Left ventricle myocardium superior (tissue), 1 donor: ENCODE measurements around the gene PSME2. TPM values are rescaled to one million over a fixed set of nuclear protein-coding genes. Genes with fewer than 3 reads are reported as not detected.
A peak's percentile ranks its signal among the peaks of the same experiment; 100 is the strongest.
"Not testable (repeated sequence)": the region's sequence is repeated elsewhere in the genome, so short reads cannot be mapped to it uniquely, and the experiment has no call there.

Source experiments
- ATAC-seq: fragments of 200-7000 bp; cut with Tn5 transposase; one replicate; pipeline ENCODE4 v1.9.1; 2020; ENCODE audit warnings: mild to moderate bottlenecking, moderate library complexity
- DNase-seq: peaks from one replicate; pipeline ENCODE4 v3.0.0-alpha.2; 2020
- intact Hi-C: fragments of 100-400 bp; cut with micrococcal nuclease; formaldehyde crosslinking; loops from one replicate; pipeline ENCODE4 v1.11.0; 2022
- total RNA-seq: library from RNA; stranded (reverse); fragmentation: NEBNext Ultra II Directional; extraction: Animal tissue kit (Norgen Biotek cat#: 25700); gene quantifications from one replicate; pipeline ENCODE4 v1.2.1, GENCODE V29; 2021
- donor health status: DM: no; HTN: yes; CAD: no; lungs with severe emphysema.

The PSME2 gene
- total RNA-seq, 1 donor from 2014 or later, result 92.6 TPM

- DNase-seq (no peak), ATAC-seq (peak; percentile 10)
- intact Hi-C loops, result no loop called here
Measured at GRCh38 chr14:24123424-24124417, 22.7 kb downstream of the PSME2 start.

DNA sequence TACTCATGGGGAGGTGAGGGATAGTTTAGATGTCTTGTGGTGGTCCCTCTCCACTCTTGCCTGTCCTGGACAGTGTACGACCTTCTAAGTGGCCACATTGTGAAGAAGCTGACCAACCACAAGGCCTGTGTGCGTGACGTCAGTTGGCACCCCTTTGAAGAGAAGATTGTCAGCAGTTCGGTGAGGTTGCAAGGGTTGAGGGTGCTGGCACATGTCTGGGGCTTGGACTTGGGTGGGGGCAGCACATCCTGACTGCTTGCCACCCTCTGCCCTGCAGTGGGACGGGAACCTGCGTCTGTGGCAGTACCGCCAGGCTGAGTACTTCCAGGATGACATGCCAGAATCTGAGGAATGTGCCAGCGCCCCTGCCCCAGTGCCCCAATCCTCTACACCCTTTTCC, 23.5 kb downstream of the PSME2 start:
- ATAC-seq (peak; percentile 8), DNase-seq (no peak)
- intact Hi-C loops, result no loop called here

DNA sequence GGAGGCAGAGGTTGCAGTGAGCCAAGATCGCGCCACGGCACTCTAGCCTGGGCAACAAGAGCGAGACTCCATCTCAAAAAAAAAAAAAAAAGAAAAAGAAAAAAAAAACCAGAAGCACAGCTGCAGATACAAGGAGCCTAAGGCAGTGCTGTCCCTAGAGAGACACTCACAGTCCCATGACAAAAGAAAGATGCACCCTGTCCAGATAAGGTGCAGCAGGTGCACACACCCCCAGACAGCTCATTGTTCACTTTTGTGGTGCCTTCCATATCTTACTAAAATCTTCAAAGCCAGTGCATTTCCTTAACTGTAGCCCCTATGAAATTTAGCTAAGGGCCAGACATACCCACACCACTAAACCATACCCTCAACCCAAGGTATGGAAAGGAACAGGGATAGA, 24.0 kb downstream of the PSME2 start:
- intact Hi-C loops, result no loop called here
- DNase-seq (no peak), ATAC-seq (no peak)

- no peak for DNase-seq
- ATAC-seq, result no peak
- intact Hi-C loops, result no loop called here
Measured at GRCh38 chr14:24121210-24121609, 25.2 kb downstream of the PSME2 start.

DNA sequence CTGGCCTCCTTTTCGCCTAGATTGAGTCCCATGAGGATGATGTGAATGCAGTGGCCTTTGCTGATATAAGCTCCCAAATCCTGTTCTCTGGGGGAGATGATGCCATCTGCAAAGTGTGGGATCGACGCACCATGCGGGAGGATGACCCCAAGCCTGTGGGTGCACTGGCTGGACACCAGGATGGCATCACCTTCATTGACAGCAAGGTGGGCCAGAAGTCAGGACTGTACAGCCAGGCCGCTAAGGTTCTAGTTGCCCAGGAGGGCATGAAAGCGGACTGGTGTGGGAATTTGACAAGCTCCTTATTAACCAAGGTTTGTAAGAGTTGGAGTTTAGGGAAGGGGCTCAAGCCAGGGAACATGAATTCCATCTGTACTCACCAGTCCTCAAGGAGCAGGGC, 26.7 kb downstream of the PSME2 start:
- ATAC-seq (no peak), DNase-seq (no peak)
- intact Hi-C loops, result no loop called here

DNA sequence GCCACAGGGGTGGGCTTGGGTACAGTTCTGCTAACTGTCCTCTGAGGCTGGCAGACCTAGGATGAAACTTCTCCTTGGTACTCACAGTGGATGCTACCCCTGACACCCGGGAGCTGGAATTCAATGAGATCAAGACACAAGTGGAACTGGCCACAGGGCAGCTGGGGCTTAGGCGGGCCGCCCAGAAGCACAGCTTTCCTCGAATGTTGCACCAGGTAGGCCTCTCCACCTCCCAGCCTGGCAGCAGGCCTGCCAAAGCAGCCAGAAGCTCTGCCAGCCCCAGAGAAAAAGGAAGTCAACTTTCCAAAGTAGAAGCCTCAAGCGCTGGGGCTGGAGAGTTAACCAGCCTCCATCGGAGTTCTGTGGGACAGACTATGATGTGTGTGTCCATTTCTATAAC, 29.2 kb downstream of the PSME2 start:
- DNase-seq (no peak), ATAC-seq (no peak)
- intact Hi-C loops, result no loop called here

GRCh38 chr14:24116128-24116814, 30.1 kb downstream of the PSME2 start:
- DNase-seq, result no peak
- intact Hi-C loops, result no loop called here
- ATAC-seq, result no peak

- intact Hi-C loops, result no loop called here
- ATAC-seq, result no peak
- DNase-seq, result no peak
Measured at GRCh38 chr14:24115422-24116127, 30.8 kb downstream of the PSME2 start.

- ATAC-seq (peak; percentile 94), DNase-seq (peak; percentile 99)
- intact Hi-C loops, result no loop called here
Measured at GRCh38 chr14:24114532-24115421, 31.6 kb downstream of the PSME2 start, which contains the start of the genes DCAF11 and NRL. TSS of gene DCAF11 (plus strand) at chr14:24114777. CDS start at chr14:24115595, 818 bp downstream. TSS of gene NRL (minus strand) at chr14:24114949. CDS start at chr14:24082848, 32,101 bp downstream.

DNA sequence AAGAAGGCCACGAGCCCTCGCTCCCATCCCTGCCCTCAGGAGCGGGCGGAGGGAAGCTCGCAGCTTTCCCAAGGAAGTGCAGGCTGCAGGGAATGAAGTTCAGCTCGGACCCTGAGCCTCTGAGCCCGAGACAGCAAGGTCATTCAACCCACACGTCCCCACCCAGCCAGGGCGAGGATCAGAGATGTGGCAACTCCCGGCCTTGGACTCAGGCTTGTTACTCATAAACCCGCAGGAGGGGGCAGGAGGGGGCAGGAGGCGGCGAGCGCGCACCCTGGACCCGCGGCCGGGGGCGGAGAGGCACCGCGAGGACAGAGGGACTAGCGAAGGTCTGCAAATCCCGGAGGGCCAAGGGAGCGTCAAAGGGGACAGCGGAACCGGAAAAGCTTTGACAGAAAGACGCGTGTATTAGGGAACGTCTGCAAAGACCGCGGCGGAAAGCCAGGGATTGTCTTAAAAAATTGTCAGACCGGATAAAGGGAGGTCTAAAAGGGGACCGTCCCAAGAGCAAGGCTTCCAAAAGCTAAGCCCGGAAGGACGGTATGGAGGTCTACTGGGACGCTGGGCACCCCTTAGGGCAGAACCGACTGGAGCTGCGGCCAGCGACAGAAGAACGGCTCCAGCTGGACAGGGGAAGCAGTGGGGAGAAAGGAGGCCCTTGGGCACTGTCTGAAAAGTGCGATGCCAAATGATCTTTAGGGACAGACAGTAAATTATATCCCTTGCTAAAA, 32.4 kb downstream of the PSME2 start:
- DNase-seq (peak; percentile 86), ATAC-seq (peak; percentile 58)
- intact Hi-C loops, result no loop called here

DNA sequence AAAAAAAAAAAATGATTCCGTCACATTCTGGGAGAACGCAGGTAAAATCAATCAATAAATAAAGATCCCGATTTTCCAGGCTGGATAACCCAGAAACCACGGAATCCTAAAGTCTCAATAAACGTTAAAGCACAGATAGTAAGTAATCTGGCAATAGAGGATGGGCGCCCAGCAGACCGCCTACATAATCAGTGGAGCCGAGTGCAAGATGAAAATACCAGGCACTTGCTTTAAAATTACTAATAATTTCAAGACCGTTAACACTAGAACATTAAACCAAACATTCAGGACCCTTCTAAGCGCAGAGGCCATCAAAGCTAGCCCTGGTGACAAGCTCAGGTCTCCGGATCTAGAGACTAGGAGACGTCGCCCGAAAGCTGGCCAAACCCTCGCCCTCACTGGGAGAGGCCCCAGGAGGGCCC, 33.0 kb downstream of the PSME2 start:
- intact Hi-C loops, result no loop called here
- DNase-seq (no peak), ATAC-seq (peak; percentile 3)

GRCh38 chr14:24110523-24110922, 35.9 kb downstream of the PSME2 start:
- intact Hi-C loops, result no loop called here
- ATAC-seq (no peak), DNase-seq (no peak)

GRCh38 chr14:24110060-24110459, 36.4 kb downstream of the PSME2 start:
- DNase-seq (no peak), ATAC-seq (no peak)
- intact Hi-C loops, result no loop called here

- intact Hi-C loops, result loop anchor here (2.0 kb wide), 1 partner anchor 50 kb away; no protein-coding TSS in a partner anchor
- ATAC-seq, result peak; percentile 11
Measured at GRCh38 chr14:24108336-24108874, 38.0 kb downstream of the PSME2 start.

GRCh38 chr14:24106672-24107271, 39.6 kb downstream of the PSME2 start:
- intact Hi-C loops, result no loop called here
- no peak for ATAC-seq
- DNase-seq, result no peak

More at GRCh38 chr14:24108336-24108874, 38.0 kb downstream of the PSME2 start:
- no peak for DNase-seq

- intact Hi-C loops, ATAC-seq, DNase-seq: not testable (repeated sequence)
Measured at GRCh38 chr14:24105609-24106239, 40.7 kb downstream of the PSME2 start.

- intact Hi-C loops, result no loop called here
- no peak for DNase-seq
- ATAC-seq, result no peak
Measured at GRCh38 chr14:24103451-24103850, 43.0 kb downstream of the PSME2 start.
